HG03060 (cell line): ENCODE results near the gene UNC13B.
"Not testable (repeated sequence)": the region's sequence is repeated elsewhere in the genome, so short reads cannot be mapped to it uniquely, and the experiment has no call there.

Experiments used
- ATAC-seq: cut with Tn5 transposase; IDR thresholded peaks from one replicate; pipeline ENCODE4 v1.9.1; 2021; ENCODE audit warnings: low read depth, moderate number of reproducible peaks; ENCODE audit not compliant: unreplicated experiment

The UNC13B gene

DNA sequence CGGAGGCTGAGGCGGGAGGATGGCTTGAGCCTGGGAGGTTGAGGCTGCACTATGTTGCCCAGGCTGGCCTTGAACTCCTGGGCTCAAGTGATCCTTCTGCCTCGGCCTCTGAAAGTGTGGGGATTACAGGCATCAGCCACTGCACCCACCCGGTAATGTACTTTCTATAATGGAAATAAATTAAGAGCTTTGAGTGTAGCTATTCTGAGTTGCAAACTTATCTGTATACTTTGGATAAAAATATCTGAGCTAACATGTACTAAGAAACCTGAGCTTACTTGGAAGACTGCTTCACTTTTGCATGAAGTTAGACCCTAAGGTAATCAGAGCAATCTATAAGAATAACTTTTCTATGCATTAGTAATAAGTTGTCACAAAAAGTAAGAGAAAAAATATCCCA lies 50.0 kb downstream of the UNC13B start:
- no peak for ATAC-seq

DNA sequence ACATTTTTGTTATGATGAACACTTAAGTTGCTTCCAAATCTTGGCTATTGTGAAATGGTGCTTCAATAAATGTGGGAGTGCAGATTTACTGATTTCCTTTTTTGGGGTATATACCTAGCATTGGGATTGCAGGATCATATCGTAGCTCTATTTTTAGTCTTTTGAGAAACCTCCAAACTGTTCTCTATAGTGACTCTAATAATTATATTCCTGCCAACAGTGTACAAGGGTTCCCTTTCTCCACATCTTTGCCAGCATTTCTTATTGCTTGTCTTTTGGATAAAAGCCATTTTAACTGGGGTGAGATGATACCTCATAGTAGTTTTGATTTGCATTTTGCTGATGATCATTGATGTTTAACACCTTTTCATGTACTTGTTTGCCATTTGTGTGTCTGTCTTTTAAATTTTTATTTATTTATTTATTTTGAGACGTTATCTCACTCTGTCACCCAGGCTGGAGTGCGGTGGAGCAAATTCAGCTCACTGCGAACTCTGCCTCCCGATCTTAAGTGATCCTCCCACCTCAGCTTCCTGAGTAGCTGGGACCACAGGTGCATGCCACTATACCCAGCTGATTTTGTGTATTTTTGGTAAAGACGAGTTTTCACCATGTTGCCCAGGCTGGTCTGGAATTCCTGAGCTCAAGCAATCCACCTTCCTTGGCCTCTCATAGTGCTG lies 59.0 kb downstream of the UNC13B start:
- ATAC-seq, result no peak

DNA sequence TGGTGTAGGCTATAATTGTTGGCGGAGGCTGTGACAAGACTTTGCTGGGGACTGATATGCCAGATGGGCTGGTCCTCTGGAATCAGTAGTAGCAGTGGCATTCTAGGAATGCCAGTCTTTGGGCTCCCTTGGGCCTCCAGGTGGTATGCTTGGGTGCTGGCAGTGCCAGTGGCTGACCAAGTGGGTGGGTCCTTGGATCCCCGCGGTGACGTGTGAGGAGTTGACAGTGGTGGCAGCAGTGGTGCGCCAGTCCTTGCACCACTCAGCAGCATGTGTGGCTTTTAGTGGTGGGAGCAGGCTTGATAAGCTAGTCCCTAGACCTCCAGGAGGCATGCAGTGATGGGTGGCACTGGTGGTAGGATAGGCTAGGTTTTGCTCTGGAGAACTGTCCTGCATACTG lies 63.9 kb downstream of the UNC13B start:
- ATAC-seq, result no peak

DNA sequence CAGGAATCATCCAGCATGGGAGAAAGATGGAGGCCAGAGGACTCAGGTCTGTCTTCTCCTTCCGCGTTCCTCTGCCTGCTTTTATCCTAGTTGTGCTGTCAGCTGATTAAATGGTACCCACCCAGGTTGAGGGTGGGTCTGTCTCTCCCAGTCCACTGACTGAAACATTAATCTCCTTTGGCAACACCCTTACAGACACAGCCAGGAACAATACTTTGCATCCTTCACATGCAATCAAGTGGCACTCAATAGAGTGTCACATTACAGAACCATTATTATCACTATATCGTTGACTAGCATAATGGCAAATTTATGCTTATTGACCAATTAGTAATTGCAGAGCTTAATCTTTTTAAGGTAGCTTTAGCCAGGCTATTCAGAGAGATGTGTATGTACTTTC lies 64.8 kb downstream of the UNC13B start:
- no peak for ATAC-seq

DNA sequence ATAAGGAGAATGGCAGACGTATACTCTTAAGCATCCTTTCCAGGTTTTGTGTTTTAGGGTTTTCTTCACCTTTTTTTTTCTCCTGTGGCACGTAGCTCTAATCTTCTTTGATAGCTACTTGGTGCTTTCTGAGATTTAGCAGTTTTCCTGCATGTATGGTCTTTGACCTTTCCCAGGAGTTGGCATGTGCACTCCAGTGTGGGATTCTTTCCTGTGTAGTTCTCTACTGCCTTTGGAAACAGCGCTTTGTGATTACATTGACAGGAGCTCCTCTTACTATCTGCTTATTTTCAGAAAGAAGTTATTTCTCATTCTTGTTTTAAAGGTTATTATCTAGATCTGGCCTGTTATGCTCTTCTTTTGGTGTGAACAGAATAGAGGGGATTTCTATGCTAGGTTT lies 65.5 kb downstream of the UNC13B start:
- no peak for ATAC-seq

DNA sequence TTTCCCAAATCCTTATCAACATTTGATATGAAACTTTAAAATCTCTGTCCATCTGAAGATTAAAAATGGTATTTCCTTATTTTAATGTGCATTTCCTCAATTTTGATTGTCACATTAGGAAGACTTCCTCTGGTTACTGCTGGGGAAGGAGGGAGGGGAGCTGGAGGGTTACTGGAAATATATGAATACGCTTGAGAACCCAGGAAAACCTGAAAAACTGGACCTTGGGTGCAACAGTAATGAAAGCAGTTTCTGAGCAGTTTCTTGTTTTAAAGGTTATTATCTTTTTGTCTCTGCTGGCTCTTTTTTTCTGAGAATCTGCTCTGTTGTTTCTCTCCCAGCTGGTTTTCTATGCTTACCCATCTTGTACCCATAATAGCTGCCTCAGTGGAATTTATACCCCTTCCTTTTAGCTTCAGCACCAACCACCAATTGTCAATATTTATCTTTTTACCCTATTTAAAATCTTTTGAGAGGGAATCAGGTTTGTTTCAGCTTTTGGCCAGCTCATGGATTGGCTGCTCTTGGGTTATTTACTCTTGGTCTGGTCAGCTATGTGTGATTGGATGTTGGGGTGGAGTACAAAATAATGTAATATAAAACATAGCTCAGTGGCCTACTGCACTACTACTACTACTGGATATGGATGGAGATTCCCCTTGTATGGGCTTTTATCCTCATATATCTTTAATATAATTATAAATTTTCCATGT lies 67.4 kb downstream of the UNC13B start:
- ATAC-seq, result no peak

DNA sequence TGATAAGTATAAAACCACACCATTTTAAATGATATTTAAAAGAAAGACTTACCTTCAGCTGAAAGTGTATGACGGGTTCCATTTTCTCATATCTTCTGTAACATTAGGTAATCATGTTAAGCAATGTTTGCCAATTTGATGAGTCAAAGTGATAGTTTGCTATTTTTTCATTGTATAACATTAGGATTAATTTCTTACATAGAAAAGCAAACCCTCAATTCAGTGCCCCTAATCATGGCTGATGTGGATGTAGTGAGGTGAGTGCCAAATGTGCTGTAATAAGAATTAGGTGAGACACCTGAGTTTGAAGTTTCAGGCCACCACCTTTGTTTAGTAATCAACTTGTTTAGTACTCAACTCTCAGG lies 68.0 kb downstream of the UNC13B start:
- no peak for ATAC-seq

DNA sequence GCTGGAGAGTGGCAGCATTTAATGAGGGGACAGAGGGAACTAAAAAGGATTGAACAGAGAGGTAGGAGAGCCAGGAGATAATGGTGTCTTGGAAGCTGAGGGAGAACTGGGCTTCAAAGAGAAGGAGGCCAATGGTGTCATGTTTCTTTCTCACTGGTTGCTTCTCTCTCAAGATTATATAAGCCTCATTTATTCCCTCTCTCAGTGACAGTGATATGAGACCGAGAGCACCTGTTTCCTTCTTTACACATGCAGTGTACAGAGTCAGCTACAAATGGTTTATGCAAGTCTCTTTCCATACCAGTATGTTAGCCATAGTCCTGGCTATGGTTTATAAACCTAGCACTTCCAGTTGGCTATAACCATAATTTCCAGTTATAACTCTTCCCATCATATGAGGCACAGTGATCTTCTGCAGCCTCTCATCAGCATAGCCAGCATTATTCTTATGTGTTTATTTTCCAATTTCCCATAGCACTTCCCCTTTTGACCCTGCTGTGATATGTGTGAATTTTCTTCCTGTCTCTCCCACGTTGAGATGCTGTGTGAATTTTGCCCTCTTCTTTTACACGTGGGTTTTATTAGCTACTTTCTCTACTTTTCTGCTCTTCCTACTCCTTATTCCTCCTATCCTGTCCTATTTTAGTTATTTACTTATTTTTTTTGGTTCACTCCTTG lies 71.2 kb downstream of the UNC13B start:
- ATAC-seq, result no peak

DNA sequence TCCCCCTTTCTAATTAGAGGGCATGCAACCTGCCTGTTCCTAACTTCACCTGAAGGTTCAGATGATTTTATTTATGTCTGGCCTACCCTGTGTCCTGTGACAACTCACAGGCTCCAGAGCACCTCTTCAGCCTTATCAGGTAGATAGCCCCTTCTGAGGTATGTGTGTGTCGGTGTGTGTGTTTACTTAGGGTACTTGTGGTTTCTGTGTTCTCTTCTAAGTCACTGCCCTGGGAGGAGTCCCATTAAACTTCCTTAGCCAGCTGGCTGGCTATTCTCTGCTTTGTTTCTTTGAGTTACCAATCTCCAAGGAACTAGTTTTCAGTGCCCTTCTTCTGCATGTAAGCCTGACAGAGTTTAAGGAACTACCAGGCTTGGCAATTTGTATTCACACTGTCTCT lies 74.9 kb downstream of the UNC13B start:
- ATAC-seq, result no peak

DNA sequence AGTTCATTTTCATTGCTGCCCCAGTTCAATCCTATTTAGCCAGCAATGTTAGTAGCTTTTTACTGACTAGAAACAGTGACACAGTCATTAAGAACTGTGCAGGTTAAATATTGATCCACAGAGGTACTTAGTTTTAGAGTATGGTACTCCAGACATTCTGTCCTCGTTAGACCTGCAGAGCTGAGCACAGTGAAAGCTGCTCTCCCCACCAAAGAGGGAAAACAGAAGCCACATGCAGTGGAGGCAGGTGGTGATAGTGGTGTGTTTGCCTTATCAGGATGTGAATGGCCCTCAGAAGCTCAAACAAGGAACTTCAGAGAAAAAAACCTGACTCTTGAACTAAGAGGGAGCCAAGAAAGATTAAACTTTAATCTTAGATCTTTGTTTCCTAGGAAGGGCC lies 75.5 kb downstream of the UNC13B start:
- ATAC-seq, result no peak

DNA sequence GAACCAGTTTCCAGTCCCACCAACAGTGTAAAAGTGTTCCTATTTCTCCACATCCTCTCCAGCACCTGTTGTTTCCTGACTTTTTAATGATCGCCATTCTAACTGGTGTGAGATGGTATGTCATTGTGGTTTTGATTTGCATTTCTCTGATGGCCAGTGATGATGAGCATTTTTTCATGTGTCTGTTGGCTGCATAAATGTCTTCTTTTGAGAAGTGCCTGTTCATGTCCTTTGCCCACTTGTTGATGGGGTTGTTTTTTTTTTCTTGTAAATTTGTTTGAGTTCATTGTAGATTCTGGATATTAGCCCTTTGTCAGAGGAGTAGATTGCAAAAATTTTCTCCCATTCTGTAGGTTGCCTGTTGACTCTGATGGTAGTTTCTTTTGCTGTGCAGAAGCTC lies 84.1 kb downstream of the UNC13B start:
- ATAC-seq, result not testable (repeated sequence)

DNA sequence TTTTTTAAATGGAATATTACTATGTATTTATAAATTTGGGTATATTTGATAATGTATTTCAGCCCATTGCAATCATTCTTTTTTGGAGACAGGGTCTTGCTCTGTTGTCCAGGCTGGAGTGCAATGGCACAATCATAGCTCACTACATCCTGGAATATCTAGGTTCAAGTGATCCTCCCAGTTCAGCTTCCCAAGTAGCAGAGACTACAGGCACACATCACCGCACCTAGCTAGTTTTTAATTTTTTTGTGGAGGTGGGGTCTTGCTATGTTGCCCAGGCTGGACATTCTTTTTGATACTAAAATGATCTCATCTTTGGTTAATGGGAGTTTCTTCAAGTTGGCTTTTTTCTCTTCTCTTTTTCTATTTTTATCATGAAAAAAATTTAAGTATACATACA lies 91.3 kb downstream of the UNC13B start:
- ATAC-seq, result no peak

DNA sequence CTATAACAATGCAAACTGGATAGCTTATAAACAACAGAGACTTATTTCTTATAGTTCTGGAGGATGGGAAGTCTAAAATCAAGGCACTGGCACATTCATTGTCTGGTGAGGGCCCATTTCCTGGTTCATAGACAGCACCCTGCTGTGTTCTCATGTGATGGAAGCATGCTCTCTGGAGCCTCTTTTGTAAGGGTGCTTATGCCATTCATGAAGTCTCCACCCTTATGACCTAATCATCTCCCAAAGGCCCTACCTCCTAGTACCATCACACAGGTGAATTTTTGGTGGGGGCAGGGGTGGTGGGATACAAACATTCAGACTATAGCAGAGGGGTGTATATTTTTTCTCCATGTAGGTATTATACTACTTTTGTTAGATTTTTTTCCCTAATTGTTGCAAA lies 92.4 kb downstream of the UNC13B start:
- no peak for ATAC-seq

DNA sequence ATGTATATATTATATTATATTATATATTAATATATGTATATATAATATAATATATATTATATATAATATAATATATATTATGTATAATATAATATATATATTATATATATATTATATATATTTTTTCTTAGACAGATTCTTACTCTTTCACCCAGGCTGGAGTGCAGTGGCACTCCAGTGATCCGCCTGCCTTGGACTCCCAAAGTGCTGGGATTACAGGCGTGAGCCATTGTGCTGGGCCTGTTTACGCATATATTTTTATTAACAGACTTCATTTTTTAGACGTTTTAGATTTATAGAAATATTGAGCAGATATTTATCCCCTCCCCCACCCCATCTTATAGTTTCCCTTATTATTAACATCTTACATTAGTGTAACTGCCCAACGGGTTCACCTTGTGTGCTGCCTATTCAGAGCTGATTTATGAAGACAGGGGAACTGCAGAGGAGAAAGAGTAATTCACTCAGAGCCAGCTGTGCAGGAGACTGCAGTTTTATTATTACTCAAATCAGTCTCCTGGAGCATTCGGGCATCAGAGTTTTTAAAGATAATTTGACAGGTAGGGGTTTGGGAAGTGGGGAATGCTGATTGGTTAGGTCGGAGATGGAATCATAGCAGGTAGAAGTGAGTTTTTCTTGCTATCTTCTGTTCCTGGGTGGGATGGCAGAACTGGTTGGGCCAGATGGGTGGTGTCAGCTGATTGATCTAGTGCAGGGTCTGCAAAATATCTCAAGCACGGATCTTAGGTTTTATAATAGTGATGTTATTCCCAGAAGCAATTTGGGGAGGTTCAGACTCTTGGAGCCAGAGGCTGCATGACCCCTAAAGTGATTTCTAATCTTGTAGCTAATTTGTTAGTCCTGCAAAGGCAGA lies 93.4 kb downstream of the UNC13B start:
- no peak for ATAC-seq

DNA sequence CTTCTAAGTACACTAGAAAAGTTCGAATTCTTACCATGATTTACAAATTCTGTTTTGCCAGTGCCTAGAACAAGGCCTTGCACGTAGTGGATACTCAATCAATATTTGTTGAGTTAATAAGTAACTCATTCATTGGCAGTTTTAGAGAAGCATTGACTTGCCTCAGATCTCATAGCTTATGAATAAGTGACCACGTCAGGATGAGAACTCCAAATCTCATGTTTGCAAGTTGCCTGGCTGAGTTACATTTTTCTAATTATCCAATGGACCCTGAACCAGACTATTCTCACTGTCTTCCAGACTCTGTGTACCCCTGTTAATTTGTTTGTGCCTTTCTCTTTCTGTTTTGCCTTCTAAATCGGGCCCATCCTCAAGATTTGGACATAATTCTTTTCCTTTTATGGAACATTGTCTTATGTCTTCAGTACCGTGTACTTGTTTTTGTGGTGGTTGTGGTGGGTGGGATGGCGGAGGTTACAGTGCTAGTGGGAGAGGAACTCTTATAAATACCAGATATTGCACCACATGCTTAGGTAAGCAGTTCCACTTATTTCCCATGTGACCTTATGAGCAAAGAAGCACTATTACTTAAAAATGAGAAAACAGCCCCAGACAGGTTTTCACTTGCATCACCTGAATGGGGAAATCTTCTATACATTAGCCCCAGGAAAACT lies 96.3 kb downstream of the UNC13B start:
- no peak for ATAC-seq

DNA sequence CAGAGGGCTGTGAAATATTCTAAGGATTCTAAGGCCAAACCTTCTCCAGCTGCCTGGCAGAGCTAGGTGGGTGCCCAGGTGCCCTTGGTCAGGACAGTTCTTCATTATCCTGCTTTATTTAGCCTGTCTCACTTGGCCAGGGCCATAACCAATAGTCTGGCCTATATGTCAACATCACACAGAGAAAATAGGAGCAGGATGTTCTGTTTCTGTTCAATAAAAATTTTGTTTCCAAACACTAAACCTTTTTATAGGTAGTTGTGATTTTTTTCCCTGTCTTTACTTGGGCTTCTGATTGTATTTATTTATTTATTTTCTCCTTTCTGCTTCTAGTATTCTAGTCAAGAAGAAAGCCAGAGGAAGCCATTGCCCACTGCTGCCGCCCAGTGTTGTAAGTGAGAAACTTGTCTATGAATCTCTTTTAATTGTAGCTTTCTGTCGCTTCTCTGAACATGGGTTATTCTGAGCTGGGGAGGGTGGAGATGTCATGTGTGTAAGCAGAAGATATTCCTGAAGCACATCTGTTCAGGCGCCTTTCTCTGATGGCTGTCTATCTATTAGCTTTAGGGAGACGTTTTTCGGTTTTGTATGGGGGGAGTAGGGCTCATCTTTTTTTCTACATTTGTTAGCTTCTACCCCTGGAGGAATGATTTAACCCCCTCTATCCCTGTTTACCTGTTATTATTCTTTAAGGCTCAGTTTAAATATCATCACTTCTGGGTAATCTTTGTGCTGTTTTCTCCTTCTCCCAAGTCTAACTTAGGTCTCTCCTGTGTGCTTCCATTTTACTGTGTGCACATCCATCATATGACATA lies 97.1 kb downstream of the UNC13B start:
- ATAC-seq, result no peak

DNA sequence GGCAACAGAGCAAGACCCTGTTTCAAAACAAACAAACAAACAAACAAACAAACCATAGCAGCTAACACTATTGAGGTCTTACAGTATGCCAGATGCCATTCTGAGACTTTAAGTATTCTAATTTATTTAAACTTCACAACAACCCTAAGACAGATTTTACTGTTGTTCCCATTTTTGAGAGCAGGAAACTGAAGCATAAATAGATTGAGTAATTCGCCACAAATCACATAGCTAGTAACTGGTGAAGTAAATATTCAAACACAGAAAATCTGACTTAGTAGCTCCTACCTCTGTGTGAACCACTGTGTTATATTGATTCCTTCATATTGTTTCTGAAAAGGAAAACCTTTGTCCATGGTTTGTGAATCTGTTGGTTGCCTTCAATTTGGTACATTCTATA lies 98.4 kb downstream of the UNC13B start:
- ATAC-seq, result no peak

DNA sequence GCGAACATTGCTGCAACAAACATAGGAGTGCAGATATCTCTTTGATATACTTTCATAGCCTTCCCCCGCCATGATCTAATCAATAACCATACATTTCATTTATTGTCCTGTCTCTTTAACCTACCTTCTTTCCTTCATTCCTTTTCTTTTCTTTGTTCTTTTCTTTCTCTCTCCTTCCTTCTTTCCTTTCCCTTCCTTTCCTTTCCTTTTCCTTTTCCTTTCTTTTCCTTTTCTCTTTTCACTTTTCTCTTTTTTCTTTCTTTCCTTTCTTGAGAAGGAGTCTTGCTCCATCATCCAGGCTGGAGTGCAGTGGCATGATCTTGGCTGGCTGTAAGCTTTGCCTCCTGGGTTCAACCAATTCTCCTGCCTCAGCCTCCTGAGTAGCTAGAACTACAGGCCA lies 100.3 kb downstream of the UNC13B start:
- no peak for ATAC-seq

DNA sequence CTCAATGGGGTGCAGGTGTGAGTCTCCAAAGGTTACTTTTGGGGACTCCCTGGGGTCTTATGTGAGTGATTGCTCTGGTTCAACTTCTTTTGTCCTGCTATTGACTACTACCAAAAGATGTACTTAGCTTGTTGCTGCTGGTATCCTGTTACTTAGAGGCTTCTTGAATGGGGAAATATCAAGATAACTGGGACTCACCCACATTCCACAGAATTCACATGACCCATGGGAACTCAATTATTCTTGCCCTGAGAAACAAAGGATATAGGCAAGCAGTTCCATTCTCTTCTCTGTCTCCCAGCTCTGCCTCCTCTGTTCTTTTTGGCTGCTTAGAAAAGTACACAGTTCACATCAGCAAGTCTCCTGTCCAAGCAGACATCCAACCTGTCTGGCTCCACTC lies 105.9 kb downstream of the UNC13B start:
- no peak for ATAC-seq

DNA sequence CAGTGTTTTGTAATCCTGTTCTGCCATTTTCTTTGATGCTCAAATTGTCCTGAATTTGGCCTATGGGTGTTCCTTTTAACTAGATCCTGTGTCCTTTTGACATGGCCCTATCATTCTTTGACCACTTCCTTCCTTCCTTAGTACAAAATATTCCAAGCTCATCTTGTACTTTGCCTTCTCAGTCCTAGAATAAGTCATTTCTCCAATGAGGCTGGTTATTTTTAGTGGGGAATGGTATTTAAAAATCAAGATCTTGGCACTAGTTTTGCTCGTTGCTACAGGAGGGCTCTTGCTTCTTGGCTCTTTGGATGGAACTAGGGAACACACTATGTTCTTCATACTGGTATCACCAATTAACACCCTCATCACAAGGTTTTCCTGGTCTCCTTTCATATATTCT lies 108.1 kb downstream of the UNC13B start:
- ATAC-seq, result no peak
